GM18526 (cell line): ENCODE data around the gene FAM149A.

Experiments used
- POLR2A ChIP-seq: IDR thresholded peaks from 3 replicates; pipeline ENCODE4 v1.6.1; 2011; ENCODE audit not compliant: insufficient read length; ENCODE audit errors: extremely low read depth

FAM149A gene

GRCh38 chr4:186167605-186168004, 63.1 kb downstream of the FAM149A start:
- TF ChIP-seq POLR2A, result no peak

DNA sequence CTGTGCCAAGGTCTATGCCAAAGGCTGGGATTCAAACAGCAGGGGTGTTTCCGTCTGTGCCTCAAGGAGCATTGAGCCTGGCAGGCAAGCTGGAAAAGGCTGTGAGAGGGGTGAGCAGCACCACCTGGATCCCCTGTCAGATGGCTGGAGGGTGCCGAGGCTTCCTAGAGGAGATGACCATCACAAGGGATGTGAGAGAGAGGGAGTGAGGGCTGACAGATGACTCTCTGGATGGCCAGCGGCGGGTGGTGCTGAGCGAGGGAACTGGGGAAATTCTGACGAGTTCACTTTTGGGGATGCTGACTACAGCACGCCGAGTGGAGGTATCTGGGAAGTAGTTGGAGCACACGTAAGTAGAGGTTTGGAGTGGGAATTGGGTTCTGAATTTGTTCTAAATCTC, 64.2 kb downstream of the FAM149A start:
- no peak for TF ChIP-seq POLR2A

GRCh38 chr4:186169333-186169944, 64.9 kb downstream of the FAM149A start:
- no peak for TF ChIP-seq POLR2A

GRCh38 chr4:186169945-186170802, 65.7 kb downstream of the FAM149A start:
- TF ChIP-seq POLR2A, result no peak

- TF ChIP-seq POLR2A, result no peak
These were observed 66.5 kb downstream of the FAM149A start for GRCh38 chr4:186170966-186171365.

DNA sequence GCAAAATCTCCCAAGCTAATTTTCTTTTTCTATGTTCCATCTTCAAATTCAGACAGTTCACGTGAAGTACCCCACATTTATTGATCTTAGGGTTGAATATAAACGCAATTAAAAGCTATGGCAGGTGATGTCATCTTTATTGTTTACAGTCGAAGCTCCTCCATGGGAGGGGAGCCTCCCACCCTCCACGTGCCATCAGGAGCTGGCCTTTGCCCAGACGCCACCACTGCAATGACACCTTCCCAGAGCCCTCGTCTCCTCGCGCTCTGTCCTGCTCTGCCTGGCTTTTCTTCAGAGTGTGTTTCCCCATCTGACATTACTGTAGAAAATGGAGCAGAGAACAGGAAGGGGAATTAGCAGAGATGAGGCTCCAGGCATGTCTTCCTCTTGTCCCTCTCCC, 68.0 kb downstream of the FAM149A start:
- TF ChIP-seq POLR2A, result no peak

DNA sequence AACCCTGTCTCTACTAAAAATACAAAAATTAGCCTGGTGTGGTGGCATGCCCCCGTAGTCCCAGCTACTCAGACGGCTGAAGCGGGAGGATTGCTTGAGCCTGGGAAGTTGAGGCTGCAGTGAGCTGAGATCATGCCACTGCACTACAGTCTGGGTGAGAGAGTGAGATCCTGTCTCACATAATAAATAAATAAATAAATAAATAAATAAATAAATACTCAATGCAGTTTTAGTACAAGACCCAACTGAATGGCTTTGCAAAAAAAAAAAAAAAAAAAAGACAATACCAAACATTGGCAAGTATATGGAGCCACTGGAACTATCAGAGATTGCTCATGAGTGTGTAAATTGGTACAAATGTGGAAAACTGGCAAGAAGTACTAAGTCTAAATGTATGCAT, 83.6 kb downstream of the FAM149A start:
- no peak for TF ChIP-seq POLR2A

- peak; percentile 24 for TF ChIP-seq POLR2A
These were observed 85.2 kb downstream of the FAM149A start for GRCh38 chr4:186189656-186190055.

DNA sequence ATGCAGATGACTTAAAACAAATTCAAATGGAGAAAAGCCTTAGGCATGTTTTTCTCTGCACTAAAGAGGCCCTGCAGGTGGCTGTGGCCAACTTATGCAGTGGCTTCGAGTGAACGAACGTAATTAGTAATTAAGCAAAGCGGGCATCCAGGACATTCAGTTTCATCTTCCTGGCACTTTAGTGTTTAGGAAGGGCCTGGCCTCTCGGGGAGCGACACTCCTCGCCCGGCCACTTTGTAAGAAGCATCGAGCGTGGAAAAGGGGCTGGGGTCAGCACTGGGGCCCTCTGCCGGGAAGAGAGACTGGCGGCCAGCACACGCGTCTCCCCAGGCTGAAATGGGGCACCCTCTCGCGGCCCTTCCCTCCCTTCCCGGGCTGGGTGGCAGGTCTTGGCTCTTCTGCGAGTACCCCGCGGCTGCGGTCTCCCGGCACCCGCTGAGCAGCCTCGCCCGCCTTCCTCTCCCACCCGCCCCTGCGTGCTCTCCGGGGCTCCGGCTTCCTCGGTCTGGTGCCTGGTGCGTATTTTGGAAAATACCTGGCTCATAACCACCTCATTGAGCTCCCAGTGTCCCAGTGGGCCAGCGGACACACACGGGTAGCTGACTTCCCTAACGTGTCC, 86.2 kb downstream of the FAM149A start:
- no peak for TF ChIP-seq POLR2A

- peak; percentile 53 for TF ChIP-seq POLR2A
These were observed 86.9 kb downstream of the FAM149A start, which contains the start of gene CYP4V2 for GRCh38 chr4:186191200-186192065. CYP4V2 (plus strand) TSS chr4:186191567; CDS start chr4:186191824, 257 bp downstream.

GRCh38 chr4:186192066-186192612, 87.6 kb downstream of the FAM149A start:
- no peak for TF ChIP-seq POLR2A

GRCh38 chr4:186193851-186194250, 89.3 kb downstream of the FAM149A start:
- TF ChIP-seq POLR2A, result no peak

DNA sequence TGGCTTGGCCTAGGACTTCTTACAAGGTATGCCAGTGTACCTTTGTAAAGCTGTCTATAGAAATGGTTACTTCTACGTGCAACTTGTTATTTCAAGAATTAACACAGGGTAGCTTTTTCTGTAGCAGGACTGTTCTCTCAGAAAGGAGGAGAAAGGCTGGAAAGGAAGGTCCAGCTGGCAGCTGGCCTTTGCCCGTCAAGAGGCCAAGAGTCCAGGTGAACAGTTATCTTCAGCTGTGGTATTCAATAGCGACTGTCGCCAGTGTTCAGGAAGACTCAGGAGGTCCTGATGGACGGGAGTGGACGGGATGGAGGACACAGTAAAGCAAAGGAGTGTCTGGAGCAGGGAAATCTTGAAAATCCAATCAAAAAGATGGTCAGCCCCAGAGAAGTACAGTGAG, 91.6 kb downstream of the FAM149A start:
- no peak for TF ChIP-seq POLR2A

GRCh38 chr4:186200516-186200915, 96.0 kb downstream of the FAM149A start:
- TF ChIP-seq POLR2A, result no peak

- no peak for TF ChIP-seq POLR2A
These were observed 96.5 kb downstream of the FAM149A start for GRCh38 chr4:186201010-186201409.

DNA sequence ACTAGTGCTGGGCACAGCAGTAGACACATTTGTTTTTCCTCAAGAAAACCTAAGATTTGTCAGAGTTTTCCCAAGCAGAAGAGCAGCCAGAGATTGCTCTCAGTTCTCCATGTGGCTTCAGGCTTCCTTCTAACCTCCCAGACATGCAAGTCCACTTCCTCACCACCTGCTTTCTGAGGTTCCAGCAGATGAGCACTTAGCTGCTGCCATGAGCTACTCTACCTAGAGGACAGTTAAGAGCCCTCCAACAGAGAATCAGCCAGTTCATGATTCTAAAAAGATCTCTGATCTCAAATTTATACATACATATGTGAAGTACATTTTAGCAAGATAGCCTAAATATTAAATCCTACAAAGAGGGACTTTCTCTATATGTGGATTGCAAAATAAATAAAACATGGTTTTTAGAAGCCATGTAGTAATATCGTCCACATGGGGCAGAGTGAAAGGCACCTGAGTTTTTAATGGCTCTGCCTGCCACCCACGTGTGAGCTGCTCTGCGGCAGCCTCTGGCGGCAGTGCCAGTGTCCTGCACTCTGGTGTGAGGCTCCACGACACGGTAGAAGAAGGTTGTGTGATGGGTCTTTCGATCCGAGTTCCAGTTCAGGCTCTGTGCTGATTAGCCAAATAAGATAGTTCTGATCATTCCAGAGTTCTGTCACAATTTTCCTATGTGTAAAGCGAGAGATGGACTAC, 97.2 kb downstream of the FAM149A start:
- TF ChIP-seq POLR2A, result no peak
